Right hindlimb (tissue), 1 donor: Measurements from ENCODE around the gene ING3.

ENCODE experiments used
- DNase-seq: peaks from one replicate; pipeline ENCODE4 v3.0.0-alpha.2; 2018

Gene ING3, protein sequence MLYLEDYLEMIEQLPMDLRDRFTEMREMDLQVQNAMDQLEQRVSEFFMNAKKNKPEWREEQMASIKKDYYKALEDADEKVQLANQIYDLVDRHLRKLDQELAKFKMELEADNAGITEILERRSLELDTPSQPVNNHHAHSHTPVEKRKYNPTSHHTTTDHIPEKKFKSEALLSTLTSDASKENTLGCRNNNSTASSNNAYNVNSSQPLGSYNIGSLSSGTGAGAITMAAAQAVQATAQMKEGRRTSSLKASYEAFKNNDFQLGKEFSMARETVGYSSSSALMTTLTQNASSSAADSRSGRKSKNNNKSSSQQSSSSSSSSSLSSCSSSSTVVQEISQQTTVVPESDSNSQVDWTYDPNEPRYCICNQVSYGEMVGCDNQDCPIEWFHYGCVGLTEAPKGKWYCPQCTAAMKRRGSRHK

DNA sequence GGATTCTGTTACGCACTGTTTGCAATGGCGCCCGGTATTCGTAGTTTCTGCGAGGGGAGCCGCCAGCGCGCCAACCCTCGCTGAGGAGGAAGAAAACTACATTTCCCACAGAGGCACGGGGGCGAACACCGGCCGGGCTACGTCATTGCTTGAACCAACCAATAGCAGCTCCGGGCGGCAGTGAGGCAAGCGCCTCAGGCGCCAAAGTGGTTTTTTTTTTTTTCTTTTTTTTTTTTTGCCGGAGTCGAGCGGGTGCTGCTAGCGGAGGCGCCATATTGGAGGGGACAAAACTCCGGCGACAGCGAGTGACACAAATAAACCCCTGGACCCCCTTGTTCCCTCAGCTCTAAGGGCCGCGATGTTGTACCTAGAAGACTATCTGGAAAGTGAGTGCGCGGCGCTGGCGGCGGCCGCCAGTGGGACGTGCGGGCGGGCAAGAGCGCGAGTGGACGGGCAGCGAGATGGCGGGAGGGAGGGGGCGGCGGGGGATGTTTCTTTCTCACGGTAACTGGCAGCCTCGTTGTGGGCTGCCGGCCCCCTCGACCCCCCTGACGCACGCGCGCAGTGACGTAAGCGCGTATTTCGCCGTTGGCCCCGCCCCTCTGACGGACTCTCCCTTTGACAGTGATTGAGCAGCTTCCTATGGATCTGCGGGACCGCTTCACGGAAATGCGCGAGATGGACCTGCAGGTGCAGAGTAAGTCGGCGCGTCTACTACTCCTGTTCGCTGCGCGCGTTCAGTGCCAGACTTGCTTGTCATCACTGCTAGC is at the start of gene ING3:
Gene ING3 (plus strand): TSS at position 239 of the 770 bp plus-strand sequence. CDS start 120 bp downstream, at position 359.
- DNase-seq = peak; percentile 99

DNA sequence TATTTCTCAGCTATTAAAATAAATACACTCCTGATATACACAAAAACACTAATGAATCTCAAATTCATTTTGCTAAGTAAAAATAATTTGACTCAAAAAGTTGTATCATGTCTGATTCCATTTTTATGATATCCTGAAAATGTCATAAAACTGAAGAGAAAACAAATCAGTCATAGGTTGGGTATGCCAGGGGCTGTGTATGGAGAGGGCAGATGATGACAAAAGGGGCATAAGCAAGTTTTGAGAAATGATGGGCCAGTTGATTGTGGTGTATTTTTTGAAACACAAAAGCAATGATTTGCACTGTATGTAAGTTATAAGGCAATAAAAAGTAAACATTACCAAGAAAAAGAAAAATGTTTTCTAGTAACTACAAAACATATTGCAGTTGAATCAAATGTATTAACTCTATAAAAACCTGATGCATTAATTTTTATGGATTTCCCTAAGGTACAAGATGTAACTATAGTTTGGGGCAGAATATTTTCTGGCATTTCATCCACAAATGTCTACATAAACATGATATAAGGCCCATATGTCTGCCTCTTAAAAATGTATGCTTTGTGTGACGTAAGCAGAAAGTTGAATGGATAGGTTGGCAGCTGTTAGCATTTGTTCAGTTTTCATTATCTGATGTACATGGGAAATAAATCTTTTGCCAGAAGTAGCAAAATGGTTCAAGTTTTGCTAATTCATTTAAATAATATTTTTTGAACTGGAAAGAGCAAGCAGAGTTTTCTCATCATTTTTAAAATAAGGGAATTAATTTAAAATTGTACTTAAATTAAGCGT is 35.1 kb upstream of the ING3 start:
- DNase-seq = no peak

- peak; percentile 34 for DNase-seq
Observed at GRCh38 chr7:120916121-120916520, 34.5 kb upstream of the ING3 start.

DNA sequence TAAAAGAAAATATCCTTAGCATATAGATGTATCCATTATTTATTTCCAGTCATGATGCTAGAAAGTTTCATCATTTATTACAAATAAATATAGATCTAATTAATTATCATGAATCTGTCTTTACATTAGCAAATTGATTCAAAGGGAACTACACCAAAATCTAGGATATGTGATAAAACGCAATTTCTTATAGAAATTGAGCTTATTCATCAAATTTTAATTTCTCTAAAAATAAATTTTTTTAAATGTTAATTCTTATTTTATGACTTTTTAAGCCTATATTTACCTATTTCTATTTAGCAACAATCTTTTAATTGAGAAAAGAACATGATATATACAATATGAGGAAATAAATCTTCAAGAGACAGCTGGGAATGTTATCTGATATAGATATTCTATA is 34.0 kb upstream of the ING3 start:
- DNase-seq = no peak

- DNase-seq = no peak
Observed at GRCh38 chr7:120919466-120919865, 31.1 kb upstream of the ING3 start.

DNA sequence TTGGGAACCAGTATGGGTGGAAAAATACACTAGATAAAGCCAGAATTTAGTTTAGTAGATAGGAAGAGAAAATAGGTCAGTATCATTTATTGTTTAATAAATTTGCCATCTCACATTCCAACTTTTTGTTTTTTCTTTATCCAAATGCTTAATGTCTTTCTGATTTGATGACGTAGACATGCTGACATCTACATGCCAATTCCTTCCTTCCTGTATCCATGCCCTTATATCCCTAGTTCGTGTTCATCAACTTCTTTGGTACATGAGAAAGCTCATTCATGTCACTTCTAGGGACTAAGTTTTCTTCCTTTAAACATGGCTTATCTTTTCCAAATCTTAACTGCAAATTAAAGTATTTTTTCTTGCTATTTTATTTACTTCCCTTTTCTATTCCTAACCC is 30.5 kb upstream of the ING3 start:
- DNase-seq = no peak

- DNase-seq = peak; percentile 24
Observed at GRCh38 chr7:120920591-120921274, 29.8 kb upstream of the ING3 start.

DNA sequence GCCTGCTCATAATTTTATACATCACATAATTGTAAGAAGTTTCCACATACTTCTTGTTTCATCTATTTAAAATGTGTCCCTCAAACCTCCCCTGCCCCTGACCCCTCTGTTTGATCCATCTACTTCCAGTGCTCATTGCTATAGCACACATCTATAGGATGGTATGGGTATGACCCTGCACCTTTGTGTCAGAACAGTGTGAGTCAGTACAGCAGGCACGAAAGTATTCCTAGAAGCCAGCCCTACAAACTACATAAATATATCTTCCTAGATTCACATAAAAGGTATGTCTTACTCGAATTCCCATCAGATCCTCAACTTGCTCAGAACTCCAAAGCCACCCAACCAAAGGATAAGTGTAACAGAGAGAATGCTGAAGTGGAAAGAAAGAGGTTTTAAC is 25.7 kb upstream of the ING3 start:
- no peak for DNase-seq

- DNase-seq = no peak
Observed at GRCh38 chr7:120925392-120925791, 25.2 kb upstream of the ING3 start.

DNA sequence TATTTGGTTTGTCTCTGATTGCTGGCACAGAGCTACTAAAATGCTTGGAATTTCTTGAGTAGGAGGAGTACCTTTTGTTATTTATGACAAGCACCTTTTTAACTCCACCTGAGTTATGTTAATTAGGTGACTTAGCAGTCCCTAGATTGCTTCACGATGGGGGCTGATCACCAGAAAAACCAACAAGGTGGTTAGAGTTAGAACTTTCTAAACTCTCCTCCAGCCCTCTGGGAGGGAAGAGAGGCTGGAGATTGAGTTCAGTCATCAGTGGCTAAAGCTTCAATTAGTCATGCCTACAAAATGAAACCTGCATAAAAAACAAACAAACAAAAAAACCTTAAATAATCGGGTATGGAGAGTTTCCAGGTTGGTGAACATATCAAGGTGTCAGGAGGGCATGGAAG is 23.6 kb upstream of the ING3 start:
- DNase-seq = no peak

DNA sequence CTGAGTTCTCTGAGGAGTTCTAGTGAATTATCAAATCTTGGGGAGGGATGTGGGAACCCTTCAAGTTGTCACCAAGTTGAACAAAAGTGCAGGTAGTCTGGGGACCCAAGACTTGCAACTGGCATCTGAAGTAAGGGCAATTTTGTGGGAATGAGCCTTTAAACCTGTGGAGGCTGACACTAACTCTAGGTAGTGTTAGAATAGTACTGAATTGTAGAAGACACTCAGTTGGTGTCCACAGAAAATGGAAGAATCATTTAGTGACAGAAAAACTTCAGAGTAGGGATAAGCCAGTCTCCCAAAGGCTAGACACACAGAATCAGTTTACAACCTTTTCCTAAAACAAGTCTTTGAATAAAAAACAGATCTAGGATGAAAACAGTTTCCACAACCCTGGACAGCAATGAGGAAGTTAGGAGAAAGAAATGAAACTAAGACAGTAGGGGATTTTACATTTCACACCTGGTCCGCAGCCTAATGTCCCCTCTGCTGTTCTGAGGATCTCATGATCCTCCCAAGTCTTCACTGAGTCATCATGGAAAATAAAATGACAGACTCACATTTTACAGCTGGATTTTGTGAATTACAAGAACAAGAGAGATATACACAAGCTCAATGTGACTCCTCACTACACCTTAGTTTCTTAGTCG is 23.0 kb upstream of the ING3 start:
- no peak for DNase-seq

DNA sequence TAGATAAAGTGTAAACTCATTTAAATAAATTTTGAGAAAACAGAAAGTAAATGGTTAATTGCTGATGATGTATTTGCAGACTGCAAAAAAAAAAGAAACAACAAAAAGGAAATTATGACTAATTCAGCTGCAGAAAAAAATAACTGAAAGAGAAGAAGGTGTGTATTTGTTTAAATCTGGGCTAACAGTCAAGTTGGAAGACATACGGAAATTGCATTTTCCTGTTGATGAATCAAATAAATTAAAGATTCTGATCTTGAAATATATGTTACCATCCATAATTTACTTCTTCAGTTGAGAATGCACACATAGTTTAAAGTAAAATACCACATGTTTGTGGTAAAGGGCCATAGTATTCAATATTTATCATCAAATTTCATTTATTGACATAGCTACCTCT is 19.3 kb upstream of the ING3 start:
- DNase-seq = no peak

DNA sequence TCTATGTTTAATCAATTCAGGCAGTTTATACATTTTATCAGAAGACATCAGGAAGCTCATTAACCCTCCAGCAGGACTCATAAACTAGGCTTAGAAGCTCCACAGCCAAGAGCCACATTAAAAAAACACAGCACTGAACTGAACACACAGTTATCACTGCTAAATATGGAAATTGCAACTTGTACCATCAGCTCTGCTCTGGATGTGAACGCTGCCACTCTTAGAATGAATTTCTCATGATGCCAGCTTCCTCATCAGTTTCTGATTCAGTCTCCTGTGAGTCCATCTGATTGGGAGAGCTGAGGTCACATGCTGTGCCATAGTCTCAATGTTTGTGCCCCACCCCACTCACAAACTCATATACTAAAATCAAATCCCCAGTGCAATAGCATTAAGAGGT is 17.1 kb upstream of the ING3 start:
- no peak for DNase-seq

- DNase-seq = no peak
Observed at GRCh38 chr7:120939345-120939744, 11.2 kb upstream of the ING3 start.

DNA sequence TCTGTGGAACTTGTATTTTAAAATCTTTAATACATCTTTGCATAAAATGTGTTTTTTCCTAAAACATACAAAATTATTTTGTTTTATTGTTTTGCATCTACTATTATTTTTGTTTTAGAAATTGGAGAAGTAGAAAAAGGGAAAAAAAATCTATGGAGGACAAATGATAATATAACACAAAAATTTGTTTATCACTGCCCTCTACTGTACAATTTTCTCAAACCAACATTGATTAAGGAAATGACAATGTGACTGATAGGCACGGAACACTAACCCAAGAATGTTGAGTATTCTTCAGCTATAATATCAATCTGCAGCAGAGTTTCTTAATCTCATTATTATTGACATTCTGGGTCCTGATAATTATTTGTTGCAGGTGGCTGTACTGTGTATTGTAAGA is 9.5 kb upstream of the ING3 start:
- DNase-seq = no peak

- DNase-seq = no peak
Observed at GRCh38 chr7:120941856-120942255, 8.7 kb upstream of the ING3 start.

DNA sequence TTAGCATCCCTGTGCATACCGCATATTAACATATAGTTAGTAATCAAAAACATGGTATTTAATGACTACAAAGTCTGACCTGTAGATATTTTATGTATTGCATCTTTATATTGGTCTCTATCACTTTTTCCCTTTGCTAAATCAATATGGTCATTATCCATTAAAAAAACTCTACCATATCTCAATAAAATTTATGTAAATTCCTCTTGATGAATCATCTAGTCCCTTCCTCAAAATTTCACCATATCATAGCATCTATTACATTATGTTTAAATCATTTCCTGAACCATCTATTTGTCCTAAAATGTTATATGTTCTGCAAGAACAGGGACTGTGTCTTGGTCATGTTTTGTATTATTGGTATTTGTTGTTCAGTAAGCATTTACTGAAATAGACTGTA is 7.7 kb upstream of the ING3 start:
- DNase-seq = no peak

DNA sequence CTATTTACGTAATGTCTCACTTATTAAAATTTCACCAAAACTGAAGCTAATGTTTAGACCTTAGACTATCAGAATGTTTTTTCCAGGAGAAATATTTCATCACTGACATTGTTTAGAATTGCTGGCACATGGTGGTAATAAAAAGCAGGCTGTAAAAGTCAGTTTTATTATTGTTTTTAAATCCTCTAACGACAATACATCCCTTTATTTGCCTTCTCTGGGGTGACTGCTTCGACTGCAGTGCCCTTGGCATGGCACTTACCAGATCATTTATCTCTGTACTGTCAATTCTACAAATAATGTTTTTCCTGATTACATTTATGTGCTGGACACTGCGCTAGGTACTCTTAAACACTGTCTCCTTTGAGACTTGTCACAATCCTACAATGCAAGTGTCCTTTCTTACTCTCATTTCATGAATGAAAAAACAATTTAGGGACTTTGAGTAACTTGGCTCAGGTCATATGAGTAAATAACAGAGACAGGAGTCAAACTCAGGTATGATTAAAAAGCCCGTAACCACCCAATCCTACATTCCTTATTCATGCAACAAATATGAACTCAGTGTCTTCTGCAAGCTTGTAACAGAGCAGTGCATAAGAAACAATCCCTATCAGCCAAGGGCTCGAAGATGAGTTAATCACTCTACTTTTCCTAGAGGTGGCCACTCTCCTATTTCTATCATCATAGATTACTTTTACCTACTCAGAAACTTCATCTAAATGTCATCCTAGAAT is 5.6 kb upstream of the ING3 start:
- no peak for DNase-seq

GRCh38 chr7:120947980-120948379 is 2.6 kb upstream of the ING3 start:
- DNase-seq = no peak

DNA sequence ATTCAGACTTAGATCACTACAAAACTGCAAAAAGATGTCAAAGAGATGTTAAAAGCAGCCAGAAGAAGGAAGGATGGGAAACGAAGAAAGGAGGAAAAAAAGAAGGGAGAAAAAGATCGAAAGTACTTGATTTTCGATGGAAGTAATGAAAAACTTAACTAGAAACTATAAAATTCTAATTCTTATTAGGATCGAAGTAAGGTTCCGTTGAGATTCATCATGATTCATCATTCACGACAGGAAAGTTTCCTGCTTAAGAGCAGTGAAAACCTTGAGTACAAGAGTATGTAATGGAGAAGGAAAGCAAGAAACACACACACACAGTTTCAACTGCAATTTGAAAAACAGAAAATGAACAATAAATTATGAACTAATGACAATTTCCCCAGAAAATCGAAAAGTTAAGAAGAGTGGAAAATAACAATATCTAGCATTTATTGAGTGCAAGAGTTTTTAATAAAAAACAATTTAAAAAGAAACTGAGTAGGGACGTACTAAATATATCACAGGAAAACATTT is 1.1 kb upstream of the ING3 start:
- no peak for DNase-seq

DNA sequence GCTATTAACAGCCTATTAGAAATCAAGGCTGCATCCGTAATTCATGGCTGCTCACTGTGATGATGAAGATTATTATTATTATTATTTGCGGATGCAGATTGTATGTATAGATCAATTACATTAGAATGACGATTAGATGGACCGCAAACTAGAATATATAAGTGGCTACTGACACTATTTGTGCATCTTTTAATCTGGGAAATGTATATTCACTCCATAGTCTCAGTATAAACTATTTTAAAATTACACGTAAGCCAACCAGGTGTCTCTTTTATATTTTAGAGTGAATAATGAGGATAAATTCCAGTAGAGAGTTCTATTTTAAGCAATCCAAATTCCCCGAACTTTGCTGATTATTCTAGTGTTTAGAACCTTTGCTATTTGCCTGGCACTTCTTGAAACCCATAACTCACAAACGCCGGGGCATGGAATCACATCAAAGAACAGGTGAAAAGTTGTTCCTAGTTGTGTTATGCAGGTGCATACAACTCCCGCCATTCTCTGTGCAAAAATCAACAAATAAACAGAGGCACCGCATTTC is 509 bp upstream of the ING3 start:
- DNase-seq = no peak
